NB4 (cell line): Measurements from ENCODE around the gene TULP4.

Experiments
- DNase-seq: peaks from one replicate; pipeline ENCODE4 v3.0.0; 2010; ENCODE audit warnings: low read depth
- H3K4me3 ChIP-seq: one replicate; pipeline ENCODE4 v1.5.1; 2011; ENCODE audit warnings: mild to moderate bottlenecking, low read depth, low read length, moderate library complexity
- MYC ChIP-seq: IDR thresholded peaks from 2 replicates; pipeline ENCODE4 v1.6.1; 2011; ENCODE audit warnings: low read depth, low read length
- POLR2A ChIP-seq: IDR thresholded peaks from 2 replicates; pipeline ENCODE4 v1.6.1; 2011; ENCODE audit warnings: mild to moderate bottlenecking; ENCODE audit not compliant: insufficient read length; ENCODE audit errors: extremely low read depth
- TF ChIP-seq, protein P1 (sequence below): IDR thresholded peaks from one replicate; pipeline ENCODE4 v1.5.1; 2012; ENCODE audit warnings: low read depth, low read length
- TF ChIP-seq, protein P2 (sequence below): IDR thresholded peaks from 2 replicates; pipeline ENCODE4 v1.6.1; 2011; ENCODE audit warnings: low read depth, low read length

Gene TULP4

DNA sequence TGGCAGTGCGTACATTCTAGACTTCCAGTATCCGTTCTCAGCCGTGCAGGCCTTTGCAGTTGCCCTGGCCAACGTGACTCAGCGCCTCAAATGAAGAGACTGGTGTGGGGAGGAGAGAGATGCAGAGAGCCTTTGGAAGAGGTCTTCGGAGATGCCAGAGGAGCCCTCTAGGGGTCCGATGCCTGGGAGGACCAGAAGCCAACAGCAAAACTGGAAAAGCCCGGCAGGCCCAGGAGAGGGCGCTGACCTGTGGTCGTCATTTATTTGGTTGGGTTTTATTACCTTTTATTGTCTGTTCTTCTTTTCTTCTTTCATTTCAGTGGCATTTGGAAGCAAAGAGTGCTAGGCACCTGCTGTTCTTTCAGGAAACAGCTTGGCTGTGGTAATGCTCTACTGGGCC lies 194.3 kb downstream of the TULP4 start:
- no peak for DNase-seq
- no peak overlapping the region for H3K4me3 ChIP-seq
- TF ChIP-seq, protein P1, sequence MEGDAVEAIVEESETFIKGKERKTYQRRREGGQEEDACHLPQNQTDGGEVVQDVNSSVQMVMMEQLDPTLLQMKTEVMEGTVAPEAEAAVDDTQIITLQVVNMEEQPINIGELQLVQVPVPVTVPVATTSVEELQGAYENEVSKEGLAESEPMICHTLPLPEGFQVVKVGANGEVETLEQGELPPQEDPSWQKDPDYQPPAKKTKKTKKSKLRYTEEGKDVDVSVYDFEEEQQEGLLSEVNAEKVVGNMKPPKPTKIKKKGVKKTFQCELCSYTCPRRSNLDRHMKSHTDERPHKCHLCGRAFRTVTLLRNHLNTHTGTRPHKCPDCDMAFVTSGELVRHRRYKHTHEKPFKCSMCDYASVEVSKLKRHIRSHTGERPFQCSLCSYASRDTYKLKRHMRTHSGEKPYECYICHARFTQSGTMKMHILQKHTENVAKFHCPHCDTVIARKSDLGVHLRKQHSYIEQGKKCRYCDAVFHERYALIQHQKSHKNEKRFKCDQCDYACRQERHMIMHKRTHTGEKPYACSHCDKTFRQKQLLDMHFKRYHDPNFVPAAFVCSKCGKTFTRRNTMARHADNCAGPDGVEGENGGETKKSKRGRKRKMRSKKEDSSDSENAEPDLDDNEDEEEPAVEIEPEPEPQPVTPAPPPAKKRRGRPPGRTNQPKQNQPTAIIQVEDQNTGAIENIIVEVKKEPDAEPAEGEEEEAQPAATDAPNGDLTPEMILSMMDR = peak; percentile 10
- TF ChIP-seq MYC = no peak

DNA sequence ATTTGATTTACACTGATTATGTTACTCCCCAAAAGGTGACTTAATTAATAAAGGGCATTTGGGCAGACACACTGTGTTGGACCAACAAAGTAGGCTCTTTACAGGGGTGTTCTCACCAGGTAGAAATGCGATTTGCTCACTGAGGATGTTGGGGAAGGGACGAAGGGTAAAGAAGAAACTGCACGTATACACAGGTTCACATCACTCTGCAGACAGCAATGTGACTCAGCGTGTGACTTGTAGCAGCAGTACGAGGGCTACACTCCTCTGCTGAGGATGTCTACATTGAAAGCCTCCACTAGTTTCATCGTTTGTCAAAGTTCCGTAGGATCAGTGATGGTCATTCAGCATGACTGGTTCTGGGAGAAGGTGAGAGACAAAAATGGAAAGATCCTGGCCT lies 194.9 kb downstream of the TULP4 start:
- no peak for DNase-seq
- H3K4me3 ChIP-seq = no peak overlapping the region
- TF ChIP-seq, protein P2, sequence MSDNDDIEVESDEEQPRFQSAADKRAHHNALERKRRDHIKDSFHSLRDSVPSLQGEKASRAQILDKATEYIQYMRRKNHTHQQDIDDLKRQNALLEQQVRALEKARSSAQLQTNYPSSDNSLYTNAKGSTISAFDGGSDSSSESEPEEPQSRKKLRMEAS = no peak
- TF ChIP-seq POLR2A (no peak), MYC (no peak)
- TF ChIP-seq, protein P1 = no peak

- DNase-seq = no peak
- no peak for TF ChIP-seq POLR2A
- TF ChIP-seq MYC = no peak
- TF ChIP-seq, protein P1 = no peak
- TF ChIP-seq, protein P2 = no peak
- H3K4me3 ChIP-seq = no peak overlapping the region
Measured at GRCh38 chr6:158508450-158508849, 196.2 kb downstream of the TULP4 start.

- no peak for DNase-seq
- H3K4me3 ChIP-seq = no peak overlapping the region
- TF ChIP-seq, protein P1 = no peak
- TF ChIP-seq POLR2A (no peak), MYC (no peak)
- TF ChIP-seq, protein P2 = no peak
Measured at GRCh38 chr6:158509465-158509864, 197.2 kb downstream of the TULP4 start.

DNA sequence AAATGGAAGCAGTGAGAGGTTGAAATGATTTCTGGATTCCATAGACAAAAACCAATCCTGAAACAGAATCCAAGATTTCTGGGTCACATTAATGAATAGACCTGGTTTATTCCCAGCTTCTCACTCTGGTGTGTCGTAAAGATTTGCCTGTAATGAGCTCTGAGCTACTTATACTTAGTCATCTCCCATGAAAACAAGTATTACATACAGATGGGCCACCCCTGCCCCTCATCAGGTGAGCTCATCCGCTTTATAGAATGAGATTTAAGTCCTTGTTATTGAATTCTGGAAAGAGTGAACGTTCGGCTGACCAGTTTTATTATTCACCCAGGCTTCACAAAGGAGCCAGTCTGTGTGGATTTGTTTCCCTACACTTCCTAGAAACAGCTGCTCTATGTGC lies 200.5 kb downstream of the TULP4 start:
- DNase-seq = no peak
- H3K4me3 ChIP-seq = no peak overlapping the region
- no peak for TF ChIP-seq POLR2A
- TF ChIP-seq, protein P2 = no peak
- TF ChIP-seq, protein P1 = no peak
- TF ChIP-seq MYC = no peak

DNA sequence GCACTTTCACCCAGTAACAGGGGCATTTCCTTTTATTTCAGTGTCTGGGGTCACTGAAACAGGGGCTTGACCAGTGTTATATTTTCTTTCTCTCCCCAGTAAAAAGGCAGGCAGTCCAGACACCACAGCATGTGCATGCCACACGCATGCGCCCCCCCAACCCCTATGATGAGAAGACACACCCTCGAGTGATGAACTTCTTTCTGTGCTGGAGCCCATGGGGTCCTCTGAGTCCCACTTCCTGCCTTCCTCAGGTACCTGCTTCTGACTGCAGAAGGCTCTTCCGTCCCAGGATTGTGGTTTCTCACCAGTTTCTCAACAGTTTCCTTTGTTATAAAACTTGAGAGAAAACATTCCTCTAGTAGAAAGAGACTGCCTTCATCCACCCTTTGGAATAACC lies 201.9 kb downstream of the TULP4 start:
- no peak overlapping the region for H3K4me3 ChIP-seq
- DNase-seq = peak; percentile 22
- TF ChIP-seq MYC (no peak), POLR2A (no peak)
- TF ChIP-seq, protein P1 = no peak
- TF ChIP-seq, protein P2 = no peak
